Panc1 (cell line): ENCODE measurements around the gene TLE1.

Source experiments
- CTCF ChIP-seq: fragments of 450-650 bp; IDR thresholded peaks from 2 replicates; pipeline ENCODE4 v1.5.1; 2017; ENCODE audit warnings: mild to moderate bottlenecking
- POLR2AphosphoS5 ChIP-seq: IDR thresholded peaks from 2 replicates; pipeline ENCODE4 v1.6.1; 2012; ENCODE audit warnings: mild to moderate bottlenecking, low read depth, low read length, moderate library complexity

GRCh38 chr9:81549500-81550206 is 139.7 kb downstream of the TLE1 start:
- TF ChIP-seq CTCF (no peak), POLR2AphosphoS5 (no peak)
